HG03045 (cell line): ENCODE results near the gene FSIP1.

Experiments
- ATAC-seq: cut with Tn5 transposase; IDR thresholded peaks from one replicate; pipeline ENCODE4 v1.9.1; 2021; ENCODE audit warnings: mild to moderate bottlenecking, moderate library complexity; ENCODE audit not compliant: unreplicated experiment

FSIP1 gene

GRCh38 chr15:39767921-39768320 is 14.7 kb downstream of the FSIP1 start:
- ATAC-seq: no peak

GRCh38 chr15:39761006-39761405 is 21.6 kb downstream of the FSIP1 start:
- no peak for ATAC-seq

DNA sequence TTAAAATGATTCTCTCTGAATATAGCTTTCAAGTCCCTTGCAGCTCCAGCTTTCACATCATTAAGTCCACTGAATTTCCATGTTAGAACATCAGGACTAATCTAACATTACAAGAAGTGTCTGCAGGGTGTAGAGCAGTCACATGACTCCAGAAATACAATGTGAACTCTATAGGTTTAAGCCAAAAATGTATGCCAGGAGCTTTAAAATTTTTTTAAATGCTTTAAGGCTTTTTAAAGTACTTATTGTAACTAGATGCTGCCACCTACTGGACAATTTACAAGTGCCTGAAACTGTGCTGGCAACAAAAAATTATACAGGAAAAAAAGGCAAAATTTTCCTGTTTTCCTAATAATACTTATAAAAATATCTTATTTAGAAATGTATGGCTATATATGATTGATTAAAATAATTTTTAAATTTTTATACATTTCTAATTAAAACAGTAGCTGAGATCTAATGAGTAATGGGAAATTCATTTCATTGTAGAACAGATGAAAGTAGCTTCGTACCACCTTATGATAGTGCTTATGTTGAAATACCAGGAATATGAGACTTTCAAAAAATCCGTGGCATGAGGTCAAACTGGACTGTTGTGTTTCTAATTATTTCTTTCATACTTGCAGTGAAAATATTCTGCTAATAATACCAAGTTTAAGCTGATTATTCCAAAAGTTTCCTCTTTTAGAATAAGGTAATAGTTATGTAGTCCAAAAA is 25.7 kb downstream of the FSIP1 start:
- ATAC-seq: no peak

DNA sequence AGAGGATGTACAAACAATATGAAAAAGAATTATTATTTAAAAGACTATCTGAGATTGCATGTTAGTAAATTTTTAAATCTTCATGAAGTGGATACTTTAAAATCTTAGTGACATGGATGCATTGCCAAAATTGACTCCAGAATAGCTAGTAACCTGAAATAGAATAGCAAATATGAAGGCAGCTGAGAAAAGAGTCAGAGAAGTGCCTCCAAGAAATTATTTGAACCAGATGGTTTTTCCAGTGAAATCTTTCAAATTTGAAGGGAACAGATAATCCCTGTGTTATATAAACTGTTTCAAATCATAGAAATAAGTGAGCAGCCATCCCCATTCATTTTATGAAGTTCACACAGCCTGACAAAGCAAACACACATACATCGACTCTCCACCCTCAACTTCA is 29.6 kb downstream of the FSIP1 start:
- no peak for ATAC-seq

DNA sequence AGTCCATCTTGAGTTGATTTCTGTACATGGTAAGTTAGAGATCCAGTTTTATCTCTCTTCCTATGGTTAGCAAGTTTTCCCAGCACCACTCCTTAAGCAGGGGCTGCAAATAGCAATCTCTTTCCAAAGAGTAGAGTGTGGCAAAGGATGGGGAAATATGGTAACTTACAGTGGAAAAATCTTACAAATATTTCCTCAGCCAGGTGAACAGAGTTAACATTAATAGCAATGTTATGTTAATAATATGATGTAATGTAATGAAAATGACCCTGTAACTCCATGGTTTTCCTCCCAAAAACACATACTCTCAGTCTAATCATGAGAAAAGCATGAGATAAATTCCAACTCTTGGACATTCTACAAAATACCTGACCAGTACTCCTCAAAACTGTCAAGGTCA is 30.4 kb downstream of the FSIP1 start:
- no peak for ATAC-seq

DNA sequence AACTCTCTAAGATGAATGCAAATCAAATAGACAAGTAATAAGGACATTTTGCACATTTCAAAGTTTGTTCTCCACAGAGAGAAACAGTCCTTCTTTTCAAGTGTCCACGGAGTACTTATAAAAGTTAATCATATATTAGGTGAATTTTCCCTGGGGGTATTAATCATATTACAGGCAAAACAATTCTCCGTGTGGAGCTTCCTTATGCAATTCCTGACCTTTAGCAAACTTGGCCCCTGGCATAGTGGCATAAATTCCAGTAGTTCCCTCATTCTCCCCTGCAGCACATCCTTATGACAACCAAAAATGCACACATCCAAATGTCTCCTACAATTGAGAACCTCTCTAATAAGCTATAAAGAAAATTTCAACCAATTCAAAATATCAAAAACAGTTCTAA is 34.4 kb downstream of the FSIP1 start:
- no peak for ATAC-seq

GRCh38 chr15:39747326-39747725 is 35.3 kb downstream of the FSIP1 start:
- ATAC-seq: no peak

GRCh38 chr15:39746714-39747276 is 35.8 kb downstream of the FSIP1 start:
- no peak for ATAC-seq

DNA sequence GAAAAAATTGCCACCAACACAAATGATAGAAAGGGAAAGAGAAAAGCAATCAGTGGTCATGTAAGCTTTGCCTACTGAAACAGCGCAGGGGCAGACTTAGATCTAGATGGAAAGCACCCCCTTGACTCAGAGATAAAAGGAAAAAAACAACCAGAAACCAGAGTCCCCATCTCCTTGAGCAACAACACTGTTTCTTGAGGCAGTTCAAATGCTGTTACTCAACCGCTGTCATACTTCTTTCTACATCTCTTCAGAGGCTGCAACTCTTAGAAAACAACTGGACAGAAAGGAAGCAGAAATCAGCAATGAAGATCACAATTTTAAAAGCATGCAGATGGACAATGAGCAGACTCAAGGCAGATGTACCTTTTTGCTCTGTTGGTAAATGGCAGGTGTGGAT is 36.5 kb downstream of the FSIP1 start:
- no peak for ATAC-seq

- no peak for ATAC-seq
These were observed 37.2 kb downstream of the FSIP1 start for GRCh38 chr15:39745415-39745814.

DNA sequence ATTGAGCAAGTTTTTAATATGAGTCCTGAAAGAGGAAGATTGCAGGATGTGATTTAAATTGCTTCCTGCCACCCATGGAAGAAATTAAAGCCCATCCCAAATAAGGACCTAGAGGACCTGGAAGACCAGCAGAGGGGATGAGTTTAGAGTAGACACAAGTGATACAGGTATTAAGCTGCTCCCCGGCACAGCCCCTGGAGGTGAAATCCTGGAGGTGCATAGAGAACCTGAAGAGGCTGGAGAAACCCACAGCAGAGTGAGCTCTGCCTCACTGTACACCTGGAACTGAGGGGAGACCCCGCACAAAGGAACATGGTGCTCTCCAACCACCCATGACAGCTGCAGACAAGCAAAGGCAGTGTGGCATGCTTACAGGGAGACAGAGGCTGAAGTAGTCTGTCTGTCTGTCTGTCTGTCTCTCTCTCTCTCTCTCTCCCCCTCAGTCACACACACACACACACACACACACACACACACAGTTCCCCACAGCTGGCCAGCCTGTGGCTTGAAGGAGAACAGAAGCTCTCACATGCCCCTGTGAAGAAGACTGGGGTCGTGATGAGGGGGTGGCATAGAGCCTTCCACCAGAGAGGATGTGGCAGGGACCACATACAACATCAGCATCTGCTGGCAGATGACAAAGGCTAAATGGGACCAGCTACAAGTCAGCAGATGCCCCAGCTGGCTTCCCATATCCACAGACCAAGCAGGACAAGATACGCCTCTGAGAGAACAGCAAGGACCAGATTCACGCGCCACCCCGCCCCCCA is 38.1 kb downstream of the FSIP1 start:
- no peak for ATAC-seq

DNA sequence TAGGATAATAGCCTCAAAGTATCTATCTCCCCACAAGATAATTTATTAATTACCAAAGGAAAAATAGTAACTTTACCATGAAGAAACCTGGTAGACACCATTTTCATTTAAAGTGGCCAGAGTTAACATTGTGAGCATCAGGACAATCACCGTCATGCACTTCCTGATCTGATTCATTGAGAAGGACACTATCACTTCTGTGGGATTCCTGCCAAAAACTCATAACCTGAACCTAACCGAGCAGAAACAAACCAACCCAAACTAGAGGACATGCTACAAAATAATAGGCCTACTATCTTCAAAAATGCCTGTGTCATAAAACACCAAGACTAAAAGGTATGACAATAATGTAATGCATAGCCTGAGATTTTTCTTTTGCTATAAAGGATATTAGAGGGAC is 39.0 kb downstream of the FSIP1 start:
- no peak for ATAC-seq

DNA sequence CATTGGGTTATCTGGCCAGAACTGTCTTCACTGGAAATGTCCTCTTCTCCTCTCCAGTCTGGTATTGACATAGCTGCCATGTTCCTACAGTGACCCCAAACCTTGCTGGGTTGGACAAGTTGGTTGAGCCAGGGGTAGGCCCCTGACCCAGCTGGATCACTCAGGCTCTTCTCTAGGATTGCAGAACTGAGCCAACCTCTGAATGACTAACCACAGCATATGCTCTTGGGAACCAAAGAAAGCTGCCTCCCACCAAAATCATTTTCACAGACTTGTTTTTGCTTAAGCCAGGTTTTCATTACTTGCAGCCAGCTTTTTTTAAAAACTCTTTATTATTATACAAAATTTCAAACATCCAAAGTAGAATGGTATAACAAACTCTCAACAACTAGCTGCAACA is 41.4 kb downstream of the FSIP1 start:
- no peak for ATAC-seq

DNA sequence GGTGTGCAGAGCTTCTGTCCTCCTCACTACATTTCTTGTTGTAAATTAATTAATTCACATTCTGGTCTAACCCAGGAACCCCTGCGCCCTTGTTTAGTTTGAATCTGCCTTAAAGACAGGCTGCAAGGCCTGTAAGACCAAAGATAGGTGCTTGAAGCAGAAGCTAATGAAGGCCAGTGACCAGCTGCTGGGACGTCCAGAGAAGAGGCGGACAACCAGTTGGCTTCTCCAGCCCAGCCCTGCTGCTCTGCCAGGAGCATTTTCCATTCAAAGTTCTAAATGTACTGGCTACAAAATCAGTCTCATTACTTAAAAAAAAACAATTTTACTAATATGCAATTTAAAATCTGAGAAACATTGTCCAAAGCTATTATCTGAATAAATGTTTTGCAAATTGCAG is 43.6 kb downstream of the FSIP1 start:
- no peak for ATAC-seq

DNA sequence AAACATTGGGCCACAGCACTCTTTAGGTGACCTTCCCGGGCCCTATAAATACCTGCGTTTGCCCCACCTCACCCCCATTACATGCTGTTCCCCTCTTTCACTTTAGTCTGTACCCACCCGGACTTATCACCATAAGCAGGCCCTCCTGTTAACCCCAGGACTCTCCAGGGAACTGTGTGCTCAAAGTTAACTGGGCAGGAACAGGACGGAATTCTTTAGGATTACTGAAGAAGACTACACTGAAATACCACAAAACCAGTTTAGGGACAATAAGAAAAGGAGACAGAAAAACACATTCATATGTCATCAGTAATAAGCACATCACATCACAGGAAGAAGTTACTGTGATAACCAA is 45.5 kb downstream of the FSIP1 start:
- no peak for ATAC-seq

- no peak for ATAC-seq
These were observed 46.0 kb downstream of the FSIP1 start for GRCh38 chr15:39736412-39737195.

DNA sequence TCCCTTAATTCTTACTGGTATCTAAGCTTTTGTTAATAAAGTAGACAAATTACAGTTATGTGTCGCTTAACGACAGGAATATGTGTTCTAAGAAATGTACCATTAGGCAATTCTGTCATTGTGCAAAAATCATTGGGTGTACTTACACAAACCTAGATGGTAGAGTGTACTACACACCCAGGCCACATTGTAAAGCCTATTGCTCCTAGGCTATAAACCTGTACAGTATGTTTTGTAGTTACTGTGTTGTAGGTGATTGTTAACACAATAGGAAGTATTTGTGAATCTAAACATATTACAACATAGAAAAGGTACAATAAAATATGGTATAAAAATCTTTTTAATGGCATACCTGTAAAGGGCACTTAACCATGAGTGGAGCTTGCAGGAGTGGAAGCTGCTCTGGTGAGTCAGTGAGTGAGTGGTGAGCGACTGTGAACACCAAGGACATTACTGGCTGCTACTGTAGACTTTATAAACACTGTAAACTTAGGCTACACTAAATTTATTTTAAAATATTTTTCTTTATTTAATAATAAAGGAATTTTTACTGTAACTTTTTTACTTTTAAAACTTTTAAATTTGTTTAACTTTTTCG is 47.4 kb downstream of the FSIP1 start:
- no peak for ATAC-seq

- no peak for ATAC-seq
These were observed 51.4 kb downstream of the FSIP1 start for GRCh38 chr15:39731266-39731665.

- ATAC-seq: no peak
These were observed 52.1 kb downstream of the FSIP1 start for GRCh38 chr15:39730552-39730951.

DNA sequence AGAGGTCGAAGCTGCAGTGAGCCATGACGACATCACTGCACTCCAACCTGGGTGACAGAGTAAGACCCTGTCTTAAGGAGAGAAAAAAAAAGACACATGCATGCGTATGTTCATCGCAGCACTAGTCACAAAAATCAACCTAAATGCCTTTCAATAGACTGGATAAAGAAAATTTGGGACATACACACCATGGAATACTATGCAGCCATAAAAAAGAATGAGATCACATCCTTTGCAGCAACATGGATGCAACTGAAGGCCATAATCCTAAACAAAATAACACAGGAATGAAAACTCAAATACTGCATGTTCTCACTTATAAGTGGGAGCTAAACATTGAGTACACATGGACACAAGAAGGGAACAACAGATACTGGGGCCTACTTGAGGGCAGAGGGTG is 53.1 kb downstream of the FSIP1 start:
- no peak for ATAC-seq

DNA sequence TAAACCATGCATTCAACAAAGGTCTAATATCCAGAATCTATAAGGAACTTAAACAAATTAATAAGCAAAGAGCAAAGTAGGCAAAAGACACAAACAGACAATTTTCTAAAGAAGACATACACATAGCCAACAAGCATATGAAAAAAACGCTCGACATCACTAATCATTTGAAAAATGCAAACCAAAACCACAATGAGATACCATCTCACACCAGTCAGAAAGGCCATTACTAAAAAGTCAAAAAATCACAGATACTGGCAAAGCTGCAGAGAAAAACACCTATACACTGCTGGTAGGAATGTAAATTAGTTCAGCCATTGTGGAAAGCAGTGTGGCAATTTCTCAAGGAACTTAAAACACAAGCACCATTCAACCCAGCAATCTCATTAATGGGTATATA is 53.8 kb downstream of the FSIP1 start:
- no peak for ATAC-seq
